Cortex of kidney (tissue), 1 donor: Measurements from ENCODE around the gene HOXD4.

Experiments used
- DNase-seq: peaks from one replicate; lab custom pipeline; 2025; lab: John Stamatoyannopoulos, UW

HOXD4 gene

DNA sequence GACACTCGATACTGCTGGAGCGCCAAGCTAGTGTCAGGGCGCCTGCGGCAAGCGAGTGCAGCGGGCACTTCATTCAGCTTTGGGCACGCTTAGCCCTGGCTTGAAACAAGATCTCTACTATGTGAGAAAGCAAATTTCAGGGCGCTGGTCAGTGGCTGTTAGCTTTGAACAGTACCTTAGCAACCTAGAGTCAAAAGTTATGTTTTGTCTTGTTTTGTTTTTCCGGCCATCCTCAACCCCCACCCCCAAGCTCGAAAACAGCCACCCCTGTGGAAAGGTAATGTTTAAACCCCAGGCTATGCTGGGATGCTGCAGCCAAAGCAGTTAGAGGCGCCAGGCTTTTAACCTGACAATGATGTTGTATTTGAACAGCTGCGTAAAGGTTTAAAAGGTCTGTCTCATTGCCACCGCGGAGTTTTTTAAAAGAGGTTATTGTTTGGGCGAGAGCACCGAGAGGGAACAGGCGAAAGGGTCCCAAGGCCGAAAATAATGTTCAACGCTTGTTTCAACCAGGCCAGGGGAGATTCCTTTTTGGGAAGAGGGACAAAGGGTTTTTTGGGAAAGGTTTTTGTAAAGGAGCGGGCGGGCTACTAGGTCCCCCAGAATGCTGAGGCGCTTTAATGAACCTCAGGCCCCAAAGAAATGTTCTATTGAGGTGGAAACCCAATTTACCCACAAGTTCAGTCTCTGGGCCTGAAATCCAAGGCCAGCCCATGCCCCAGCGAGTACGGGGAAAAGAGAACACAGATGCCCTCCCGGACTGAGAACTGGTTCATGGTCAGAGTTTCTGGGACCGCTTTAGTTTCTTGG lies 37.0 kb upstream of the HOXD4 start:
- DNase-seq = no peak

DNA sequence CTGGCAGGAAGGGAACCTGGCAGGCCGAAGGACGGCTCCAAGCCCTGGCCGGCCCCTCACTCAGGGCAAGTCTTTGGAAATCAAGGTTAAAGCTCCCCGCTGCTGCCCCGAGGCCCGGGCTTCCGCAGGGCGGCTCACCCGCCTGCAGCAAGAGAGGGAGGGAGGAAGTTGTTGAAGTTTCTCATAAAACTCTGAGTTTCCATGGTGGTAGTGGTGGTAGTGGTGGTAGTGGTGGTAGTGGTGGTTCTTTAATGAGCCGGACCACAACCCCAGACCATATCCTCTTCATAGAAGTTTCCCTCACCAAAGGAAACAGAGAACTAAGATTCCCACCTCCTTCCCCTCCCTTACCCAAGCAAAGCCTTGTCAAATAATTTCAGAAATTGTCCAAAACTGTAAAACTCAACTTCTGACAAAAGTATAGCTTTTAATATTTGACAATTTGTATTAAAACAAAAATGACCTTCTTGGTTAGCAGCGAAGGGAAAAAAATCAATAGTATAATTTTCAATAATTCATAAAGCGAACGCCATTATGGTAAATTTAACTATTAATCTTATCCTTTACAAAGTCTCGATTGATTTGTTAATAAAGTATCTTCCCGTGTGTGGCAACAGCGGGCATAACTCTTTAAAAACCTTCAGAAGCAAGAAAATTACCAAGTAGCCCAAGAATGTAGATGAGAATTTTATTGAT lies 36.3 kb upstream of the HOXD4 start:
- DNase-seq = no peak

GRCh38 chr2:176115883-176116813 lies 35.2 kb upstream of the HOXD4 start, which contains the start of gene HOXD10:
HOXD10 (plus strand) TSS chr2:176116778; CDS start chr2:176116834, 56 bp downstream.
- no peak for DNase-seq

DNA sequence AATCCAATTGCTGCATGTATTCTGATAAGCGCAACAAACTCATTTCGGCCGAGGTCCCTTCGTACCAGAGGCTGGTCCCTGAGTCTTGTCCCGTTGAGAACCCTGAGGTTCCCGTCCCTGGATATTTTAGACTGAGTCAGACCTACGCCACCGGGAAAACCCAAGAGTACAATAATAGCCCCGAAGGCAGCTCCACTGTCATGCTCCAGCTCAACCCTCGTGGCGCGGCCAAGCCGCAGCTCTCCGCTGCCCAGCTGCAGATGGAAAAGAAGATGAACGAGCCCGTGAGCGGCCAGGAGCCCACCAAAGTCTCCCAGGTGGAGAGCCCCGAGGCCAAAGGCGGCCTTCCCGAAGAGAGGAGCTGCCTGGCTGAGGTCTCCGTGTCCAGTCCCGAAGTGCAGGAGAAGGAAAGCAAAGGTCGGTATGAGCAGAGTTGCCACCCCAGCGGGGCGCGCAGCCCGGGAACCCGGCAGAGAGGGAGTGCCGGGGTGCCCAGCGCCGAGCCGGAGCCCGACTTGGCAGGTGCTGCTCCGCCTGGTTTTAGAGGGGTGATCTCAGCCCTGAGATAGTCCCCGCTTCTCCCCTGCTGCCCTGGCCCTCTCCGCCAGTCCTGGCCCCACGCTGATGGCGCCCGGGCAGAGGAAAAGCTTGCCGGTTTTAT lies 34.1 kb upstream of the HOXD4 start:
- no peak for DNase-seq

DNA sequence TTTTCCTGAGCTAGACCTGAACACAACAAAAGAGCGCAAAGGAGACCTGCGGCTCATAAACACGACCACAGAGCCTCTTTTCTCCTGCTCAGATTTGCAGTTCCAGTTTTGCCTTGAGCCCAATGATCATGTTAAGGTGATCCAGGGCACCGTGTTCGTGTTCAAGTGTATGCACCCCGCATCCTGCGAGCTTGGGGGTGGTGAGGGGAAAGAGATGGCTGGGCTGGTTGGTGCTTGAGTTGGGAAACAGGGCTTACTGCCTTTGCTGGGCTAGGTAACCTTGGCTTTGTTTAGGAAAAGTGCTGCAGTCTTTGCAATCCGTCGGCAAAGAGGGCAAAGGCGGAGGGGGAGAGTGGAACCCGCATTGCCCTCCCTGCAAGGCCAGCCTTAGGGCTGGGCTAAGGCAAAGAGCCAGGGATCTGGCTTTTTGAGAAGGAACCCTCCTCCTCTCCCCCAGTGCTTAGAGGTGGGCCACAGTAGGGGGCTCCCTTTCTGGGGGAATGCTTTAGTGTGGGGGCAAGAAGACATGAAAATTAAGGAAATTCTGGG lies 33.5 kb upstream of the HOXD4 start:
- no peak for DNase-seq

- DNase-seq = no peak
These were observed 32.6 kb upstream of the HOXD4 start for GRCh38 chr2:176118601-176119339.

- no peak for DNase-seq
These were observed 30.8 kb upstream of the HOXD4 start for GRCh38 chr2:176120364-176121189.

- no peak for DNase-seq
These were observed 29.9 kb upstream of the HOXD4 start for GRCh38 chr2:176121190-176122051.

GRCh38 chr2:176122052-176122682 lies 29.2 kb upstream of the HOXD4 start:
- DNase-seq = no peak

DNA sequence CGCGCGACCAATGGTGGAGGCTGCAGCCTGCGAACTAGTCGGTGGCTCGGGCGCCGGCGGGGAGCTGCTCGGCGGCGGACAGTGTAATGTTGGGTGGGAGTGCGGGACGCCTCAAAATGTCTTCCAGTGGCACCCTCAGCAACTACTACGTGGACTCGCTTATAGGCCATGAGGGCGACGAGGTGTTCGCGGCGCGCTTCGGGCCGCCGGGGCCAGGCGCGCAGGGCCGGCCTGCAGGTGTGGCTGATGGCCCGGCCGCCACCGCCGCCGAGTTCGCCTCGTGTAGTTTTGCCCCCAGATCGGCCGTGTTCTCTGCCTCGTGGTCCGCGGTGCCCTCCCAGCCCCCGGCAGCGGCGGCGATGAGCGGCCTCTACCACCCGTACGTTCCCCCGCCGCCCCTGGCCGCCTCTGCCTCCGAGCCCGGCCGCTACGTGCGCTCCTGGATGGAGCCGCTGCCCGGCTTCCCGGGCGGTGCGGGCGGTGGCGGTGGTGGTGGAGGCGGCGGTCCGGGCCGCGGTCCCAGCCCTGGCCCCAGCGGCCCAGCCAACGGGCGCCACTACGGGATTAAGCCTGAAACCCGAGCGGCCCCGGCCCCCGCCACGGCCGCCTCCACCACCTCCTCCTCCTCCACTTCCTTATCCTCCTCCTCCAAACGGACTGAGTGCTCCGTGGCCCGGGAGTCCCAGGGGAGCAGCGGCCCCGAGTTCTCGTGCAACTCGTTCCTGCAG lies 28.5 kb upstream of the HOXD4 start, which contains the start of gene HOXD9:
HOXD9 (plus strand) TSS at position 37 of the 728 bp plus-strand sequence; CDS start at position 87, 50 bp downstream.
- no peak for DNase-seq

GRCh38 chr2:176123411-176124109 lies 27.8 kb upstream of the HOXD4 start:
- no peak for DNase-seq

- DNase-seq = no peak
These were observed 27.0 kb upstream of the HOXD4 start for GRCh38 chr2:176124110-176124946.

- DNase-seq = no peak
These were observed 26.2 kb upstream of the HOXD4 start for GRCh38 chr2:176124947-176125771.

GRCh38 chr2:176125772-176126054 lies 25.6 kb upstream of the HOXD4 start:
- no peak for DNase-seq
